KBM-7 (cell line): Measurements from ENCODE around the gene TBC1D12.

Experiments used
- DNase-seq: peaks from one replicate; pipeline ENCODE4 v3.0.0-alpha.2; 2015
- in situ Hi-C: fragments of 300-500 bp; cut with MboI; formaldehyde crosslinking; loops from 2 replicates; pipeline ENCODE4 v1.14.3; 2020; ENCODE audit warnings: low sequenced_read_pairs, low pct_unique_long_range_greater_than_20kb, mixed read lengths

TBC1D12 gene

GRCh38 chr10:94440096-94440495 is 37.8 kb downstream of the TBC1D12 start:
- DNase-seq = no peak
- in situ Hi-C loops = no loop called here

- DNase-seq = no peak
- in situ Hi-C loops = no loop called here
Observed at GRCh38 chr10:94443047-94443446, 40.7 kb downstream of the TBC1D12 start.

DNA sequence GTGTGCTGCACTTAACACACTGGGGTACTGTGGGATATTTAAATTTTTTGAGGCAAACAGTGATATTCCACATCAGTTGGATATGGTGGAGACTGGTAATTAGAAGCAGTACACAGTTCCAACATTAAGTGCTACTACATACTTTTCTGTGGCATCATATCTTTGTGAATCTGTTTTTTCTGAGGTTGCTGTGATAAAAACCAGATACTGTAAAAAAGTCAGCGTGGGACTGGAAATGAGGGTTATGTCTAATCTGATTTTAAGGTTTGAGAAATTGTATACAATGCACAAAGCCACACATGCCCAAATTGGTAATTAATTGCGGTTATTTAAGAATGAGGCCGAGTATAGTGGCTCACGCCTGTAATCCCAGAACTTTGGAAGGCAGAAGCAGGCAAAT is 41.2 kb downstream of the TBC1D12 start:
- no peak for DNase-seq
- in situ Hi-C loops = no loop called here

- in situ Hi-C loops = no loop called here
- no peak for DNase-seq
Observed at GRCh38 chr10:94450782-94451181, 48.4 kb downstream of the TBC1D12 start.

GRCh38 chr10:94451883-94452519 is 49.7 kb downstream of the TBC1D12 start:
- no peak for DNase-seq
- in situ Hi-C loops = no loop called here

GRCh38 chr10:94456942-94457341 is 54.6 kb downstream of the TBC1D12 start:
- no peak for DNase-seq
- in situ Hi-C loops = no loop called here

GRCh38 chr10:94459385-94459784 is 57.0 kb downstream of the TBC1D12 start:
- no peak for DNase-seq
- in situ Hi-C loops = no loop called here

DNA sequence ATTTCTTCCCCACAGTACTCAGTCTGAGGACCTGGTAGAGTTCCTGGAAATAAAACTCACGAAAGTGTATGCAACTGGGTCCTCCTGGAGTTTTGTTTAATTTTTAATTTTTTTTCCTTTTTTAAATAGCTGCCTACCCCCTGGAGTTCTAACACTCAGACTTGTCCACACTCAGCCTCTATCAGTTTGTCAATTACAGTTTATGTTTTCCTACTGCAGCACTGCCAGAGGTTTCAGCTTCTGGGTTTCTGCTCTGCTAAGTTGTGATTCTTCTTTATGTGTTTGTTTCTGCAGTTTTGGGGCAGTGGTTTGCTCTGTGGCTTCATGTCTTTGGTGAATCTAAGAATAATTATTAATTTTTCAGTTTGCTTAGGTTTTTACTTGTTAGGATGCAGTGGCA is 59.2 kb downstream of the TBC1D12 start:
- in situ Hi-C loops = no loop called here
- DNase-seq = no peak

DNA sequence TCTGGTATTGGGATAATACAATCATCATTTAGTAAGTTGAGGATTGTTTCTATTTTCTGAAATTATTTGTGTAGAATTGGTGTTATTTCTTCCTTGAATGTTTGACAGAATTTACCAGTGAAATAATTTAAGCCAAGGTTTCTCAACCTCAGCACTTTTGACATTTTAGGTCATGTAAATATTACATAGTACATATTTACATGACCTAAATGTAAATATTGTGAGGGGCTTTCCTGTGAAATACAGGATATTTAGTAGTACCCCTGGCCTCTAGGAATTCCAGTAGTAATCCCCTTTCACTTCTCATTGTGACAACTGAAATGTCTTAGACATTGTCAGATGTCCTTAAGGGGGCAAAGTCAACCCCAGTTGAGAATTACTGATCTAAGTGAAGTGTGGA is 59.8 kb downstream of the TBC1D12 start:
- in situ Hi-C loops = no loop called here
- DNase-seq = no peak

GRCh38 chr10:94465684-94466083 is 63.3 kb downstream of the TBC1D12 start:
- in situ Hi-C loops = no loop called here

GRCh38 chr10:94481410-94481809 is 79.1 kb downstream of the TBC1D12 start:
- in situ Hi-C loops = no loop called here
- DNase-seq = no peak

More at GRCh38 chr10:94465684-94466083, 63.3 kb downstream of the TBC1D12 start:
- DNase-seq = no peak

DNA sequence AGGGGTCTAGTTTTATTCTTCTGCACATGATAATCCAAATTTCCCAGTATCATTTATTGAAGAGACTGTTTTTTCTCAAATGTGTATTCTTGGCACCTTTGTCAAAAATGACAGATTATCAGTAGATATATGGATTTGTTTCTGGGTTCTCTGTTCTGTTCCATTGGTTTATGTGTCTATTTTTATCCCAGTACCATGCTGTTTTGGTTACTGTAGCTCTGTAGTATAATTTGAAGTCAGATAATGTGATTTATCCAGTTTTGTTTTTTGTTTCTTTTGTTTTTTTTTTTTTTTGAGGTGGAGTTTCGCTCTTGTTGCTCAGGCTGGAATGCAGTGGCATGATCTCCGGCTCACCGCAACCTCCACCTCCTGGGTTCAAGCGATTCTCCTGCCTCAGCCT is 81.6 kb downstream of the TBC1D12 start:
- in situ Hi-C loops = no loop called here
- no peak for DNase-seq

DNA sequence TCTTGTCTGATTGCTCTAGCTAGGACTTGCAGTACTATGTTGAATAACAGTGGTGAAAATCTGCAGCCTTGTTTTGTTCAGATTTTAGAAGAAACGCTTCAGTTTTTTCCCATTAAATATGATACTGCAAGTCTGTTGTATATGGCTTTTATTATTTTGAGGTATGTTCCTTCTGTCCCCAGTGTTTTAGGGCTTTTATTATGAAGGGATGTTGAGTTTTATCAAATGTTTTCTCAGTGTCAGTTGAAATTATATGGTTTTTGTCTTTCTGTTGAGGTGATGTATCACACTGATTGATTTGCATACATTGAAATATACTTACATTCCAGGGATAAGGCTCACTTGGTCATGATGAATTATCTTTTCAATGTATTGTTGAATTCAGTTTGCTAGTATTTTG is 82.8 kb downstream of the TBC1D12 start:
- no peak for DNase-seq
- in situ Hi-C loops = no loop called here

DNA sequence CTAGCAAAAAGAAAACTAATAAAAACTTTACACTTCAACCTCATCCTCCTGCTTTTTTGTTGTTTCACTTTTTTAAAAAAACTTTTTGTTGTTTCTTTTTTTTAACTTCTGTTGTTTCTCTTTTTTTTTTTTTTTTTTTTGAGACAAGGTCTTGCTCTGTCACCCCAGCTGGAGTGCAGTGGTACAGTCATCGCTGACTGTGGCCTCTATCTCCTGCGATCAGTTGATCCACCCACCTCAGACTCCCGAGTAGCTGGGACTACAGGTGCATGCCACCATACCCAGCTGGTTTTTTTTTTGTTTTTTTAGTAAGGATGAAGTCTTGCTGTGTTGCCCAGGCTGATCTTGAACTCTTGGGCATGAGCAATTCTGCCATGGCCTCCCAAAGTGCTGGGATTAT is 85.2 kb downstream of the TBC1D12 start:
- in situ Hi-C loops = no loop called here
- no peak for DNase-seq

DNA sequence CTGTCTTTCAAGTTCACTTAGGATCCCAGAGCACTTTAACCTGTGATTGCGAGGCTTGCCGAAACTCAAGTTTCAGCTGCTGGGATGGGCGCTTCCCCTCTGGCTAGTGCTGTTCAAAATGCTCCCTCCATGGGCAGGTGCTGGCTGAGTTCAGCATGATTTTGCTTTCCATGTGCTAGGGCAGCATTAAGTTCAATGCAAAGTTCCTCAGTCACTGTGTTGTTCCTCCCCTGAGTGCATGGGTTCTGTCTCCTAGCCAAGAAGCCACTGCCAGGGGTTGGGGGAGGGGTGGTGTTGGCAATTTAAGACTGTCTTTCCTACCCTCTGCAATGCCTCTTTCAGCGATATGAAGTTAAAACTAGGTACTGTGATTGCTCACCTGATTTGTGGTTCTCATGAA is 86.8 kb downstream of the TBC1D12 start:
- in situ Hi-C loops = no loop called here
- DNase-seq = no peak

DNA sequence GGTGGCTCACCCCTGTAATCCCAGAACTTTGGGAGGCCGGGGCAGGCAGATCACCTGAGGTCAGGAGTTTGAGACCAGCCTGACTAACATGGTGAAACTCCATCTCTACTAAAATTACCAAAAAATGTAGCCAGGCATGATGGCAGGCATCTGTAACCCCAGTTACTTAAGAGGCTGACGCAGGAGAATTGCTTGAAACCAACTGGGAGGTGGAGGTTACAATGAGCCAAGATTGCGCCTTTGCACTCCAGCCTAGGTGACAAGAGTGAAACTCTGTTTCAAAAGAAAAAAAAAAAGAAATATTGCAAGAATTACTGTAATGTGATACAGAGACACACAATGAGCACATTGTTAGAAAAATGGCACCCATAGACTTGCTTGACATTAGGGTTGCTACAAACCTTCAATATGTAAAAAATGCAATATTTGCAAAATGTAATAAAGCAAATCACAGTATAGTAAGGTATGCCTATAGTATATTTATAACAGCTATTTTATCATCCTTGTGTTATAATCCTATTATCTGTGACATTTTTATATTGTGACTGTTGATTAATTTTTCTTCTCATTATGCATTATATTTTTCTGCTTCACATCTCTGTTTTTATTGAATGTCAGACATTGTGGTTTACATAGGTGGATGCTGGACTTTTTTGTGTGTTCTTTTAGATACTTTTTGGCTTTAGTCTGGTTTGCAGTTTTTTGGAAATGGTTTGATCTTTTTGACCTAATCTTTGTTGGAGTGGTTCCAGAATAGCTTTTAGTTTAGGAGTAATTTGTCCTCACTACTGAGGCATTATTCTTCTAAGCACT is 87.8 kb downstream of the TBC1D12 start:
- no peak for DNase-seq
- in situ Hi-C loops = no loop called here

DNA sequence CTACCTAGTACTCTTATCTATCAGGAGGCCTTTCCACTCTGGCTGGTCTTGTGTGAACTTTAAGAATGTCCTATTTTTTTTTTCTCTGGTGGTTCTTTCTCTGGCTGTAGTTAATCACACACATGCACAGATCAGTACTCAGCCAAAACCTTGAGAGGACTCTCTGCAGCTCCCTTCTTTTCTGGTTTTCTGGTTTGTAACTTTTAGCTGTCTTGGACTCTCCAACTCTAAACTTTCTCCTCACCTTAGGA is 88.4 kb downstream of the TBC1D12 start:
- in situ Hi-C loops = no loop called here
- DNase-seq = no peak

GRCh38 chr10:94493463-94493862 is 91.1 kb downstream of the TBC1D12 start:
- no peak for DNase-seq
- in situ Hi-C loops = no loop called here

- DNase-seq = no peak
- in situ Hi-C loops = no loop called here
Observed at GRCh38 chr10:94496010-94496409, 93.7 kb downstream of the TBC1D12 start.

DNA sequence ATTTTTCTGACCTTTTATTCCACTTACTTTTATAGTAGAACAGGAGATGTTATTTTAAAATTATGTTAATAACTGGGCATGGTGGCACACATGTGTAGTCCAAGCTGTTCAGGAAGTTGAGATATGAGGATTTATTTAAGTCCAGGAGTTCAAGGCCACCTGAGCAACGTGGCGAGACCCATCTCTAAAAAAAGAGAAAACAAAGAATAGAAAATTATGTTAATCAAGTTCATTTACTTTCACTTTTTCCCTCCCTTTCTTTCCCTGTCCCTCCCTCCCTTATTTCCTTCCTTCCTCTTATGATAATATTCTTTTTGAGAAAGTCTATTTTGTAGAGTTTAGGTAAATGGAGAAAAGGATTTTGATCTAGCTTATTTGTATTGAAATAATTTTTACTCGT is 94.3 kb downstream of the TBC1D12 start:
- in situ Hi-C loops = no loop called here
- peak; percentile 4 for DNase-seq

- peak; percentile 5 for DNase-seq
- in situ Hi-C loops = no loop called here
Observed at GRCh38 chr10:94500063-94500462, 97.7 kb downstream of the TBC1D12 start.
